ENCODE measurements around the gene TRHDE.

GRCh38 chr12:72578327-72578726 lies 306.2 kb downstream of the TRHDE start:
- TF ChIP-seq POLR2A (IDR thresholded peaks at IDR 0.05; ENCODE audit: low read depth, low read length) (no peak), TAF1 (IDR thresholded peaks at IDR 0.05; ENCODE audit: borderline replicate concordance, low read depth, low read length) (no peak)

Measured in GM12892 (cell line).